GM12864 (cell line): ENCODE measurements around the gene VCX2.
"Not testable (repeated sequence)": the region's sequence is repeated elsewhere in the genome, so short reads cannot be mapped to it uniquely, and the experiment has no call there.

ENCODE experiments used
- DNase-seq: peaks from one replicate; pipeline ENCODE4 v3.0.0-alpha.2; 2011; ENCODE audit warnings: low read depth
- H3K4me3 ChIP-seq: 2 replicates; pipeline ENCODE4 v1.5.1; 2011; ENCODE audit warnings: mild to moderate bottlenecking, low read depth, low read length, control low read depth
- CTCF ChIP-seq: IDR thresholded peaks from 2 replicates; pipeline ENCODE4 v1.5.1; 2011; ENCODE audit warnings: low read depth, mild to moderate bottlenecking, moderate library complexity, low read length, control low read depth, inconsistent platforms; ENCODE audit errors: missing control alignments

The VCX2 gene

GRCh38 chrX:8191022-8191421, 20.0 kb upstream of the VCX2 start:
- no peak for DNase-seq
- TF ChIP-seq CTCF: no peak
- no peak overlapping the region for H3K4me3 ChIP-seq

- H3K4me3 ChIP-seq: no peak overlapping the region
- DNase-seq: no peak
- TF ChIP-seq CTCF: no peak
Observed at GRCh38 chrX:8190341-8190830, 19.3 kb upstream of the VCX2 start.

GRCh38 chrX:8189096-8189830, 18.2 kb upstream of the VCX2 start:
- no peak overlapping the region for H3K4me3 ChIP-seq
- no peak for DNase-seq
- TF ChIP-seq CTCF: no peak

GRCh38 chrX:8183346-8183745, 12.3 kb upstream of the VCX2 start:
- no peak for TF ChIP-seq CTCF
- no peak overlapping the region for H3K4me3 ChIP-seq
- DNase-seq: no peak

GRCh38 chrX:8179656-8180055, 8.6 kb upstream of the VCX2 start:
- TF ChIP-seq CTCF: no peak
- no peak overlapping the region for H3K4me3 ChIP-seq
- DNase-seq: no peak

- not testable (repeated sequence) for H3K4me3 ChIP-seq, DNase-seq
Observed at GRCh38 chrX:8154011-8154410, 17.1 kb downstream of the VCX2 start.

- DNase-seq: no peak
- H3K4me3 ChIP-seq: no peak overlapping the region
- TF ChIP-seq CTCF: no peak
Observed at GRCh38 chrX:8147226-8147625, 23.8 kb downstream of the VCX2 start.
